HG03060 (cell line): ENCODE results near the gene PLXNB1.
A peak's percentile ranks its signal among the peaks of the same experiment; 100 is the strongest.
"Not testable (repeated sequence)": the region's sequence is repeated elsewhere in the genome, so short reads cannot be mapped to it uniquely, and the experiment has no call there.

Source experiments
- ATAC-seq: cut with Tn5 transposase; IDR thresholded peaks from one replicate; pipeline ENCODE4 v1.9.1; 2021; ENCODE audit warnings: low read depth, moderate number of reproducible peaks; ENCODE audit not compliant: unreplicated experiment

The PLXNB1 gene

DNA sequence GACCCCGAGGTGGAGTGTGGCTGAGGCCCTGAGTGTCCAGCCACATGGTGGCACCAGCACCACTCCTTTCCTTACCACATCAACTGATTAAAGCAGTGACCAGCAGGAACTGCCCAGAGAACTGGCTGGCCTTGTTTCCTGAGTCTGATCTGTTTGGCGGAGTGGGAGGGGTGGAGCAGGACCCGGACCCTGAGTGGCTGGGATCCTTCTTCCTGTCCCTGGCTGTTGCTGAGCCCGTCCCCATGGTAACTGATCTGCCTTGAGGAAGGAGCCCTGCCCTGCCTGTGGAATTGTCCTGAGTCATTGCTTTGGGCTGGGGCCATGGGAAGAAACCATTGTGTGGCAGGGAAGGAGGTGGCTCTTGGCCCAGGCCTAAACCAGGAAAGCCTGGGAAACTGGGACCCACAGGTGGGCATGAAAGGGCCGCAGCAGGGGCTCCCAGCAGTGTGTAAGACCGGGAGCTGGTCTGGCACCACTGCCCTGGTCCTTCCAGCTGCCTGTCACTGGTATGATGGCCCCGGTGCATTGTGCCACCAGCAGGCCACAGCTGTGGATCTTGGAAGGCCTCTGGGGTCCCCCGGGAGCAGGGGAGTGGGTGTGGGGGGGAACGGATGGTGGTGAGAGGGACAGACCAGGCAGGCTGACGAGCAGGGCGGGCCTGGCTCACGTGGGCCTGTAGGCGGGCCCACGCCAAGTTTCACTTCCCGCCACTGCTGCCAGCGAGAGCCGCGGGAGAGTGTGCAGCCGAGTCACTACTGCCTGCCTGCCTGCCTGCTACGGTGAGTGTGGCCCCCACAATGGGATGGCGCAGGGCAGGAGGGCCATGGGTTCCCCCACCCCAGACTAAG, 35.9 kb upstream of the PLXNB1 start:
- no peak for ATAC-seq

- no peak for ATAC-seq
Observed at GRCh38 chr3:48465237-48465530, 35.3 kb upstream of the PLXNB1 start.

DNA sequence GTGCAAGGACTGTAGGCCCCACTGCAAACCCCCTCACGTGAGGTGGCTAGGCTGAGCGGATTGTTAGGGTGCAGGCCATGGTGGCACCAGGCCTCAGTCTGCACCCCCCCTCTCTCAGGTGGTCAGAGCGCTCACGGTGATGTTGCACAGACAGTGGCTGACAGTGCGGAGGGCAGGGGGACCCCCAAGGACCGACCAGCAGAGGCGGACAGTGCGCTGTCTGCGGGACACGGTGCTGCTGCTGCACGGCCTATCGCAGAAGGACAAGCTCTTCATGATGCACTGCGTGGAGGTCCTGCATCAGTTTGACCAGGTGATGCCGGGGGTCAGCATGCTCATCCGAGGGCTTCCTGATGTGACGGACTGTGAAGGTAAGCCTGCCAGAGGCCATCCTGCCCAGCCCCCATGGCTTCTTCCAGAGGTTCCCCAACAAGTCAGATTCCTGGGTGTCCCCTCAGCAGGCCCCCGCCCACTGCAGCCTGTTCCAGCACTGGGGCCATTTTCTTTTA, 34.9 kb upstream of the PLXNB1 start:
- no peak for ATAC-seq

DNA sequence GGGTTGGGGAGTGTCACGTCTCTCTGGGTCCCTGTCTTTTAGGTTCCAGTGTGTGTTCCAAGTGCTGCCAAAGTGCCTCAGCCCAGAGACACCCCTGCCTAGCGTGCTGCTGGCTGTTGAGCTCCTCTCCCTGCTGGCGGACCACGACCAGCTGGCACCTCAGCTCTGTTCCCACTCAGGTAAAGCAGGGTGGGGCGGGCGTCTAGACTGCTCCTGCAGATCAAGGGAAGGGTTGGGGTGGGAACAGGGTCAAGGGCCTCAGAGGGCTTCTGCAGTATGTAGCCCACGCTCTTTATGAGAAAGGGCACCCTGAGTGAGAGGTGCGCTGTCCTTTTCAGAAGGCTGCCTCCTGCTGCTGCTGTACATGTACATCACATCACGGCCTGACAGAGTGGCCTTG, 33.8 kb upstream of the PLXNB1 start:
- no peak for ATAC-seq

GRCh38 chr3:48461767-48462166, 31.9 kb upstream of the PLXNB1 start:
- not testable (repeated sequence) for ATAC-seq

DNA sequence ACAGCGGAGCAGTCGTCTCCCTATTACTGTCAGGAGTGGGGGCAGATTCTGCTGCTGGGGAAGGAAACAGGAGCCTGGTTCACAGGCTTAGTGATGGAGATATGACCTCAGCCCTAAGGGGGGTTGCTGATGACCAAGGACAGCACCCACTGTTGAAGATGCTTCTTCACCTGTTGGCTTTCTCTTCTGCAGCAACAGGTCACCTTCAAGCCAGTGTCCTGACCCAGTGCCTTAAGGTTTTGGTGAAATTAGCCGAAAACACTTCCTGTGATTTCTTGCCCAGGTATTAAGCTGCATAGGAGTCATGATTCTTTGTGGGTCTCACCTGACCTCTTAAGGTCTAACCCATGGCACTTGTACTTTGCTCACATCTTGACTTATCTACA, 30.6 kb upstream of the PLXNB1 start:
- ATAC-seq, result no peak

DNA sequence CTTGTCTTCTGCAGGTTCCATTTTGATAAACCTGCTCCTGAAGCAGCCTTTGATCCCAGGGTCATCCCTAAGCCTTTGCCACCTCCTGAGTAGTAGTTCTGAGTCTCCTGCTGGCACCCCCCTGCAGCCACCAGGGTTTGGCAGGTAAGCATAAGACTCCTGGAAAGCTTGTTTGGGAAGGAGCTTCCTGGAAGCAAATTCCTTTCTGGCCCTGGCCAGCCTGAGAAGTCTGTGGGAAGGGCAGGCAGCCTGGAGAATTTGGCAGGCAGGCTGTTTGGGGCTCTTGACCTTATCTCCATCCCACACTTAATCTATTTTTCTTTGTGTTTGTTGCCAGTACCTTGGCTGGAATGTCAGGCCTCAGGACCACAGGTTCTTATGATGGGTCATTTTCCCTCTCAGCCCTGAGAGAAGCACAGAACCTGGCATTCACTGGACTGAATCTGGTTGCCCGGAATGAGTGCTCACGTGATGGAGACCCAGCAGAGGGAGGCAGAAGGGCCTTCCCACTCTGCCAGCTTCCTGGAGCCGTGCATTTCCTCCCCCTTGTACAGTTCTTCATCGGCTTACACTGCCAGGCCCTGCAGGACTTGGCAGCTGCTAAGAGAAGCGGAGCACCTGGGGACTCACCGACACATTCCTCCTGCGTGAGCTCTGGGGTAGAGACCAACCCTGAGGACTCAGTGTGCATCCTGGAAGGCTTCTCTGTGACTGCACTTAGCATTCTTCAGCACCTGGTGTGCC, 30.1 kb upstream of the PLXNB1 start:
- no peak for ATAC-seq

- no peak for ATAC-seq
Observed at GRCh38 chr3:48459331-48459730, 29.4 kb upstream of the PLXNB1 start.

DNA sequence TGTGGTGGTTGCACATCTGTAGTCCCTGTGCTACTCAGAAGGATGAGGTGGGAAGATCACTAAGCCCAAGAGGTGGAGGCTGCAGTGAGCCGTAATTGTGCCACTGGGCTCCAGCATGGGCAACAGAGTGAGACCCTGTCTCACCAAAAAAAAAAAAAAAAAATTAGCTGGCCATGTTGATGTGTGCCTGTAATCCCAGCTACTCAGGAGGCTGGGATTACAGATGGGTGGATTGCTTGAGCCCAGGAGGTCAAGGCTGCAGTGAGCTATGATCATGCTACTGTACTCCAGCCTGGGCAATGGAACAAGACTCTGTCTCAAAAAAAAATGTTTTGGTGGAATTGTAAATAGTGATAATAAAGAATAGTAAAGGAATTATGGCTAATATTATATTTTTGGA, 26.6 kb upstream of the PLXNB1 start:
- ATAC-seq, result no peak

GRCh38 chr3:48451270-48451669, 21.4 kb upstream of the PLXNB1 start:
- no peak for ATAC-seq

DNA sequence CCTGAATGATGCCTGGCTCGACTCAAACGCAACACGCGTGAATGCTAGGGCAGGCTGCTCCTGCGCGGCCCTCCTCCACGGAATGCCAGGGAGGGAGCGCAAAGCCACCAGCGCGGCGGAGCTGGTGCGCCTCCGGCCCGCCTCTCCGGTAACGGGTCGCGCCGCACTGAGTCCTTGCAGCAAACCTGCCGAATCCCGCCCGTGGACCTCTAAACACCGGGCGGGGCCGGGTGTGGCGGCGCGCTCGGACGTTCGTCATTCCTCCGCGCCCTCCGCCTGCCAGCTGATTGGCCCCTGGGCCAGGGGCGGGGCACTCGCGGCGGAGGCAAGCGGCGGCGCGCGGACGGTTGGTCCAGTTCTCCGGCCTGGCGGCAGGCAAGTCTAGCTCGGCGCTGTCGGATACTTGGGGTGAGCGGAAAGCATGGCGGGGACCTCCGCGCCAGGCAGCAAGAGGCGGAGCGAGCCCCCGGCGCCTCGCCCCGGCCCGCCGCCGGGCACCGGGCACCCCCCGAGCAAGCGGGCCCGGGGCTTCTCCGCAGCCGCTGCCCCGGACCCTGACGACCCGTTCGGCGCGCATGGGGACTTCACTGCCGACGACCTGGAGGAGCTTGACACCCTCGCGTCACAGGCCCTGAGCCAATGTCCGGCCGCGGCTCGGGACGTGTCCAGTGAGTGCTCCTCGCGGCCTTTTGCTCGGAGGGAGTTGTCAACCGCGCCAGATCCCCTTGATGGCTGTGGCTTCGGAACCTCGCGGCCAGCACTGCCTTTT, 16.7 kb upstream of the PLXNB1 start, which contains the start of gene ATRIP:
ATRIP (plus strand) TSS at position 313 of the 769 bp plus-strand sequence; CDS start at position 422, 109 bp downstream.
- no peak for ATAC-seq

DNA sequence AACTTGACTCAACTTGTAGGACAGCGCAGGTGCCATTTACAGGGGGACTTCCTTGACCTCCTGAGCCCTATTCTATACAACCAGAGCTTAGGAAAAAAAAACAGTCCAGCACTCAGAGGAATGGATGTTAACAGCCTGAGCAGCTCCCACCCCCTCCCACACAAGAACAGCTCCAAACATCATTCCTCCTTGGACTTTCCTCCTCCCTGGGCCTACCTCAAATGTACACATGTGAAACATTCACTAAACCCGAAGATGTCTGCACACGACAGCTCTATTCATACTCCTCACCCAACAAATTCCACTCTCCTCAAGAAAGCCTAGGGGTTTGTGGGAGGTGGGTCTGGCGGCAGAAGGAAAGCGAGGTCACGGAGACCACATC, 16.1 kb upstream of the PLXNB1 start:
- ATAC-seq, result no peak

GRCh38 chr3:48445277-48445882, 15.5 kb upstream of the PLXNB1 start:
- ATAC-seq, result no peak

DNA sequence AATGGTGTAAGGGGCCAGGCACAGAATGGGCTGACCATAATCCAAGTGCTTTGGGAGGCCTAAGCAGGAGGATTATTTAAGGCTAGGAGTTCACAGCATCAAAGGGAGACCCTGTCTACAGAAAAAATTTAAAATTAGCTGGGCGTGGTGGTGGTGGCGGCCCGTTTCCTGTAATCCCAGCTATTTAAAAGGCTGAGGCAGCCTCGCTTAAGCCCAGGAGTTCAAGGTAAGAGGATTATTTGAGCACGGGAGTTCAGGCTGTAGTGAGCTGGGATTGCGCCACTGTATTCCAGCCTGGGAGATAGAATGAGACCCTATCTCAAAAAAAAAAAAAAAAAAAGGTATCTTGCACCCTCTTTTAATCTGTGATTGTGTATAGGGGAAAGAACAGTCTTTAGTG, 12.1 kb upstream of the PLXNB1 start:
- no peak for ATAC-seq

DNA sequence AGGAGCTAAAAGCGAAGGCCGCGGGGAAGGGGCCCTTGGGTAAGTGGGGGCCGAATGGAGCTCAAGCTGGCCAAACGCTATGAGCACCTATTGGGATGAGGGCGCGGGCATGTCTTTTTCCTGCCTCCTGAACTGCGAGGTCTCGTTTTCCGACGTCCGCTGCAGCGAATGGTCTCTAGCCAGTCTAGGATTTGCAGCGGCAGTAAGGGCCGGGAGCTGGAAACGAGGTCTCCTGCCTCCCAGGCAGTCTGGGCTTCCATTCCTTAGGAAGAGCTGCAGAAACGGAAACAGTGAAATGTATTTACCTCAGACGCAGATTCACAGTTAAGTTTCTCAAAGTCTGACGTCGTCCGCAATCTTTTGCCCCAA, 10.7 kb upstream of the PLXNB1 start:
- no peak for ATAC-seq

- peak; percentile 90 for ATAC-seq
Observed at GRCh38 chr3:48439820-48440589, 10.1 kb upstream of the PLXNB1 start, which contains the start of the genes CCDC51 and TMA7. TSS of gene CCDC51 (minus strand) at chr3:48440119. CDS start at chr3:48435128, 4,991 bp downstream. TSS of gene TMA7 (plus strand) at chr3:48440257. CDS start at chr3:48440297, 40 bp downstream.

GRCh38 chr3:48437812-48438211, 7.9 kb upstream of the PLXNB1 start:
- no peak for ATAC-seq

GRCh38 chr3:48436855-48437254, 7.0 kb upstream of the PLXNB1 start:
- ATAC-seq, result no peak

- no peak for ATAC-seq
Observed at GRCh38 chr3:48436477-48436787, 6.5 kb upstream of the PLXNB1 start.
